ENCODE measurements around the gene PPP1R26.

DNA sequence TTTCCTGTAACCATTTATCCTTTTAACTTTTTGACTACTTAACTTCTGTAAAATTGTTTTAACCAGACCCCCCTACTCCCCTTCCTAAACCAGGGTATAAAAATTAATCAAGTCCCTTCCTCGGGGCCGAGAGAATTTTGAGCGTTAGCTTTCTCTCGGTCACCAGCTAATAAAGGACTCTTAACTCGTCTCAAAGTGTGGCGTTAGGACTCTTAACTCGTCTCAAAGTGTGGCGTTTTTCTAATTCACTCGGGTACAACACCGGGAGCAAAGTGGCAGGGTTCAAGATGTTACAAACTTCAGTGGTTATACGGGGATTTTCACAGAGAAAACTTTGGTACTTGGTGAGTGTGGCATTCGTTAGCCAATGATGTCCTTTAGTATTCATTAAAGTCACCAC lies 39.7 kb upstream of the PPP1R26 start:
- TF ChIP-seq, protein P1, sequence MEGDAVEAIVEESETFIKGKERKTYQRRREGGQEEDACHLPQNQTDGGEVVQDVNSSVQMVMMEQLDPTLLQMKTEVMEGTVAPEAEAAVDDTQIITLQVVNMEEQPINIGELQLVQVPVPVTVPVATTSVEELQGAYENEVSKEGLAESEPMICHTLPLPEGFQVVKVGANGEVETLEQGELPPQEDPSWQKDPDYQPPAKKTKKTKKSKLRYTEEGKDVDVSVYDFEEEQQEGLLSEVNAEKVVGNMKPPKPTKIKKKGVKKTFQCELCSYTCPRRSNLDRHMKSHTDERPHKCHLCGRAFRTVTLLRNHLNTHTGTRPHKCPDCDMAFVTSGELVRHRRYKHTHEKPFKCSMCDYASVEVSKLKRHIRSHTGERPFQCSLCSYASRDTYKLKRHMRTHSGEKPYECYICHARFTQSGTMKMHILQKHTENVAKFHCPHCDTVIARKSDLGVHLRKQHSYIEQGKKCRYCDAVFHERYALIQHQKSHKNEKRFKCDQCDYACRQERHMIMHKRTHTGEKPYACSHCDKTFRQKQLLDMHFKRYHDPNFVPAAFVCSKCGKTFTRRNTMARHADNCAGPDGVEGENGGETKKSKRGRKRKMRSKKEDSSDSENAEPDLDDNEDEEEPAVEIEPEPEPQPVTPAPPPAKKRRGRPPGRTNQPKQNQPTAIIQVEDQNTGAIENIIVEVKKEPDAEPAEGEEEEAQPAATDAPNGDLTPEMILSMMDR (conservative IDR thresholded peaks at IDR 0.05): no peak
- TF ChIP-seq EZH2 (IDR thresholded peaks at IDR 0.05; ENCODE audit: low read depth): no peak

Measured in PC-9 (cell line).